GM12891 (cell line): ENCODE measurements around the gene KRT1.

Experiments
- POLR2A ChIP-seq: IDR thresholded peaks from 2 replicates; pipeline ENCODE4 v1.6.1; 2011; ENCODE audit warnings: low read depth, low read length, control low read depth
- POLR2AphosphoS5 ChIP-seq: IDR thresholded peaks from 2 replicates; pipeline ENCODE4 v1.6.1; 2011; ENCODE audit warnings: low read depth, low read length, control low read depth
- POU2F2 ChIP-seq: IDR thresholded peaks from 2 replicates; pipeline ENCODE4 v1.6.1; 2011; ENCODE audit warnings: low read depth, mild to moderate bottlenecking, control low read depth, low read length, moderate library complexity
- TAF1 ChIP-seq: IDR thresholded peaks from 2 replicates; pipeline ENCODE4 v1.6.1; 2011; ENCODE audit warnings: low read depth, low read length, control low read depth

DNA sequence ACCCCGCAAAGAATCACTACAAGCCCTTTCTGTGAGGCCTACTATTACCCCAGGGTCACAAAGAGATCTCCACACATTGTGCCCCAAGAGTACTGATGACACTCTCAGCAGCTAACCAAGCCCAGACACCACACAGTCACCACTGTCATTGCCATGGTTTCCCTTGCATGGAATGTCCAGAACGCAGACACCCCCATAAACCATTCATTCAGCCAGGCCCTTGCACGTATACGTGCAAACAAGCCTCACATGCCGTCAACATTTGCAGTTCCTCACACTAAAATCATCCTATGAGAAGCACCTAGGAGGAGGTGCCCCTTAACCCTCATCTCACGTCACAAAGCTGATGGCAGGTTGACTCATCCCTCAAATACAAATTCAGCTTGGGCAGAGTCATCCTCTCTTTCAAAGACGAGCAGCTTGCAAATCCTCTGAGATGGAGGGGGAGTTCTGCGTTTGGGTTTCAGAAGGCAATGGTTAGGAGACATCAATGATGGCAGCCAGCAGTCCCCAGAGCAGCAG is 40.2 kb upstream of the KRT1 start:
- TF ChIP-seq POLR2AphosphoS5: no peak
- no peak for TF ChIP-seq TAF1
- no peak for TF ChIP-seq POLR2A
- TF ChIP-seq POU2F2: no peak
